Measurements from ENCODE around the gene SNX14.

The SNX14 gene

DNA sequence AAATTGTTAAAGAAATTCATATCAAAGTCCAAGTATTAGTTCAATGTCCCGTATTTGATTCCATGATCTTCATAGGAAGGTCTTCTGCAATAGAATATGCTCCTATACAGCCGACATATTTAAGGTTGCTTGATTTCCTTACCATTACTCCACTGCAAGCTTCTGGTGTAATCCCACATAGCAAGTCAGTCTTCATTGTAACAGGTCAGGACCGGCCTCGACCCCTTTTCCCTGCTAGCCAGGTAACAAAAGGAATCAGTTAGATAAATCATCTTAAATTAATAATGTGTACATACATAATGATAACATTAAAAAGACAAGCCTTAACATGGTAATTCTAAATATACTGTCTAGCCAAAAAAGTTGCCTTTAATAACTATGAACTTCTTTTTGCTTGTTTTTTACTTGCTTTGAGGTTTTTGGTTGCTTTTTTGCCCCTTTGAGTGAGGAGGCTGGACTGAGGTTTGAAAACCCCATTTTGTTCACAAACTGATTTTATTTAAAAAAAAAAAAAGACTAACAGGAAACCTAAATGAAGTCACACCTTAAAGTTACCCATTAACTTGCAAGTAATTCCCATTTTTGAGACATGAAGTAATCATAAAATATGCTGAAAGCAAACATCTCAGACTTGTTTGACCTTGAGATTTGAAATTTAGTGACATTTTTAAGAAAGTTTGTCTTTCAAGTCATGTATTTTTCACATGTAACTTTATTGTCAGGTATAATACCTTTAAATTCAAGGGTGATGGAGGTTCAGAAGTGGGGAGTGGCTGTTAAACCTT is 19.2 kb upstream of the SNX14 start:
- Histone ChIP-seq H3K4me3 (ENCODE audit: low read depth, low read length) (no peak overlapping the region), H3K27me3 (replicated peaks) (no peaks in the 10 kb centered on the region), H3K27ac (no peak overlapping the region), H3K36me3 (replicated peaks) (peaks cover 71% of the 10 kb centered on the region)
- in situ Hi-C loops (cut with HindIII; ENCODE audit: low pct_ligation_motif_present, low sequenced_read_pairs) = no loop called here
- TF ChIP-seq, protein P1, sequence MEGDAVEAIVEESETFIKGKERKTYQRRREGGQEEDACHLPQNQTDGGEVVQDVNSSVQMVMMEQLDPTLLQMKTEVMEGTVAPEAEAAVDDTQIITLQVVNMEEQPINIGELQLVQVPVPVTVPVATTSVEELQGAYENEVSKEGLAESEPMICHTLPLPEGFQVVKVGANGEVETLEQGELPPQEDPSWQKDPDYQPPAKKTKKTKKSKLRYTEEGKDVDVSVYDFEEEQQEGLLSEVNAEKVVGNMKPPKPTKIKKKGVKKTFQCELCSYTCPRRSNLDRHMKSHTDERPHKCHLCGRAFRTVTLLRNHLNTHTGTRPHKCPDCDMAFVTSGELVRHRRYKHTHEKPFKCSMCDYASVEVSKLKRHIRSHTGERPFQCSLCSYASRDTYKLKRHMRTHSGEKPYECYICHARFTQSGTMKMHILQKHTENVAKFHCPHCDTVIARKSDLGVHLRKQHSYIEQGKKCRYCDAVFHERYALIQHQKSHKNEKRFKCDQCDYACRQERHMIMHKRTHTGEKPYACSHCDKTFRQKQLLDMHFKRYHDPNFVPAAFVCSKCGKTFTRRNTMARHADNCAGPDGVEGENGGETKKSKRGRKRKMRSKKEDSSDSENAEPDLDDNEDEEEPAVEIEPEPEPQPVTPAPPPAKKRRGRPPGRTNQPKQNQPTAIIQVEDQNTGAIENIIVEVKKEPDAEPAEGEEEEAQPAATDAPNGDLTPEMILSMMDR (IDR thresholded peaks at IDR 0.05; ENCODE audit: low read depth, low read length, missing control alignments) = no peak
- DNase-seq = no peak

DNA sequence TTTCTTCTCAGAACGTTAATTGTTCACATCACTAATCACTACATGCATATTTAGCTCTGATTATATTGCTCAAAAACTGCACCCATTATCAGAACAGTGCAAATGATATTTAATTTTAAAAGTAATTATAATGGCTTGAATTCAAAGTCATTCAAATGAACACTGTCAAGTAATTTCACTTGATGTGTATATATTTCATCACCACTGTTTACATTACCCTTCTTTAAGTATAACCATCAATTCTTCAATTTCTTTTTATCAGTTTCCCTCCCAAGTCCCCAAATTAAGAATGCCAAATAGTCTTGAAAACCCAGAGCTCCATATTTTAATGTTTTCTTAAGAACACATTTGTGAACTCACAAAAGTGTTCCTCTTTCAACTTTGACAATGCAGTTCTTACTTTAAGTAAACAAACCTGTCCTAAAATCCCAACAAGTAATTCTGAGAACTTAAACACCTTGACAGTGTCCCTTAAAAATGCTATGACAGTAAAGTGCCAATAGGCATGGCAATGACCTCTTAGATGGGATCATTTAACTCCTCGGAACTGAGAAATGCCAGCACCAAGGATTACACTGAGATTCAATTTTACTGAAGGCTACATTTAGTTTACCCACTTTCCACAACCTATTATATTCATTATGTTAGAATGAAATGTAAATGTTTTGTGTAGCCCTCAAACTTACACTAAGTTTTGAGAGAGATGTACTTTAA is 16.7 kb upstream of the SNX14 start:
- in situ Hi-C loops (cut with HindIII; ENCODE audit: low pct_ligation_motif_present, low sequenced_read_pairs) = no loop called here
- Histone ChIP-seq H3K27ac (no peak overlapping the region), H3K36me3 (replicated peaks) (peaks cover 53% of the 10 kb centered on the region), H3K4me3 (ENCODE audit: low read depth, low read length) (no peak overlapping the region), H3K27me3 (replicated peaks) (no peaks in the 10 kb centered on the region)
- TF ChIP-seq, protein P1 (IDR thresholded peaks at IDR 0.05; ENCODE audit: low read depth, low read length, missing control alignments) = no peak
- DNase-seq = no peak

DNA sequence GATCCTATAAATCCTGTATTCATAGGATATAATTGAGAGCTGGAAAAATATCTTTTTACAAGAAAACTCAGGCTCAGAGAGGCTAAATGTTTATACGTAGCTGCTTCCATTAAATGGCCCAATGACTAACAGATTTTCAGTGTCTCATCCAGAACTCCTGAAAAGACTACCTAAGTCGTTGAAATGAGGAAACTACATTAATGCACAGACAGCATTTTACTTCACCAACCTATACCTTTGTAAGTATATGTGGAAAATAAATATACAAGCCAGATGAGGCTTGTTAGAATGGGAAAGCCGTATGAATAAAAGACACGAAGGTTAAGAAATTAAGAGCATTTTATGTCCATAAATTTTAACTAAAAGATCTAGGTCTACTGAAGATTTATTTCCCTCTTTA is 8.4 kb upstream of the SNX14 start:
- in situ Hi-C loops (cut with HindIII; ENCODE audit: low pct_ligation_motif_present, low sequenced_read_pairs) = no loop called here
- Histone ChIP-seq H3K36me3 (replicated peaks) (peaks cover 2% of the 10 kb centered on the region), H3K27me3 (replicated peaks) (no peaks in the 10 kb centered on the region), H3K4me3 (ENCODE audit: low read depth, low read length) (no peak overlapping the region), H3K27ac (no peak overlapping the region)
- TF ChIP-seq, protein P1 (IDR thresholded peaks at IDR 0.05; ENCODE audit: low read depth, low read length, missing control alignments) = no peak
- DNase-seq = no peak

DNA sequence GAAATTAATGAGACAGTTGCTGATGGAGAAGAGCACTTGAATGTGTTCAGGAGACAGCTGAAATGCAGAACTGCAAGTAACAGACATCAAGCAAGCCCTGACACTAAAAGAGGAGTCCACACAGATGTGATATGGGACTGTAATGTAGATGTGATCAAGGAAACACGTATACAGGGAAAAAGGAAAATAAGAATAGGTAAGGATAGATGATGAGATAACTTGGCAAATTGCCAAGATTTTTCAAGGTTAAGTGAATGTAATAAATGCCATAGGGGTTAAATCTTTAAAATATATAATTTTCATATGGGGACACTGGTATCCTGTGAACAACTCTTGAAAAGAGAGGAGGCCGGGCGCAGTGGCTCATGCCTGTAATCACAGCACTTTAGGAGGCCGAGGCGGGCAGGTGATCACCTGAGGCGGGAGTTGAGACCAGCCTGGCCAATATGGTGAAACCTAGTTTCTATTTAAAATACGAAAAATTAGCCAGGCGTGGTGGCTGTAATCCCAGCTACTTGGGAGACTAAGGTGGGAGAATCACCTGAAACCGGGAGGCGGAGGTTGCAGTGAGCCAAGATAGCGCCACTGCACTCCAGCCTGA is 7.2 kb upstream of the SNX14 start:
- H3K4me3 ChIP-seq (ENCODE audit: low read depth, low read length) = no peak overlapping the region
- in situ Hi-C loops (cut with HindIII; ENCODE audit: low pct_ligation_motif_present, low sequenced_read_pairs) = no loop called here
- no peak for DNase-seq
- no peak overlapping the region for H3K27ac ChIP-seq
- no peaks in the 10 kb centered on the region for H3K27me3 ChIP-seq (replicated peaks)
- TF ChIP-seq, protein P1 (IDR thresholded peaks at IDR 0.05; ENCODE audit: low read depth, low read length, missing control alignments) = no peak
- no peaks in the 10 kb centered on the region for H3K36me3 ChIP-seq (replicated peaks)

DNA sequence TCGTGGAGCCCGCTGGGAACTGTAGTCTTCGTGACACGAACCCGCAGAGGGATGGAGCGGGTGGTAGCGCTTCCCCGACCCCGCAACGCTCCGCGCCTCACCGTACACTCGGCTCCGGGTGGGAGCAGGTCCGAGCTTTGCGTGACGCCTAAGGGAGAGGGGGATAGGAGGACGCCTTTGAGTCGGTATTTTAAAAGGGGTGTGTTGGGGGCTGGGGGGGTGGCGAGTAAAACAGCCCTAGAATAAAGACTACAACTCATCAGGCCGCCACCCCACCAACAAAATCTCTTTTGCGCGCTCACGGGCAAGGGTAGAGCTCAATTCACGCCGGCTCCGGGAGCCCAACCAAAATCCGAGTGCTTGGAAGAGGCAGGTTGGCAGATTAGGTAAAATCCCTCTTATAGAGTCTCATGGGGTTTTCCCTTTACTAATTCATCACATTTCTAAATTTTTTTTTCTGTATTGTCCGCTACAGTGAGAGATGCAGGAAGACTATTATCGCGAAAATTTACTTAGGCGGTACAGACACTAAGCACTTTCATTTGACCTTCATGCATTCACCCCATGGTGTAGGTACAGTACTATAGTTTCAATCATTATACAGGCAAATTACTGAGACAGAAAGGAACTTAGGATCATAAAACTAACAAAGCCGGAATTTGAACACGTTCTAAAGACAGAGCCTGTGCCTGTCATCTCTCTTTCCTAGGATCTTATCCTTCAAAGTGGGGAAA is 706 bp upstream of the SNX14 start:
- in situ Hi-C loops (cut with HindIII; ENCODE audit: low pct_ligation_motif_present, low sequenced_read_pairs) = no loop called here
- Histone ChIP-seq H3K27ac (peak overlapping the region; percentile 66), H3K36me3 (replicated peaks) (no peaks in the 10 kb centered on the region), H3K4me3 (ENCODE audit: low read depth, low read length) (peak overlapping the region; percentile 88), H3K27me3 (replicated peaks) (no peaks in the 10 kb centered on the region)
- DNase-seq = no peak
- TF ChIP-seq, protein P1 (IDR thresholded peaks at IDR 0.05; ENCODE audit: low read depth, low read length, missing control alignments) = no peak
